ENCODE measurements around the gene BEAN1. TPM values are rescaled to one million over a fixed set of nuclear protein-coding genes. Genes with fewer than 3 reads are reported as not detected.

BEAN1 gene
- total and polyA plus RNA-seq, 10 donors: 0.21 to 0.68 (median 0.42) TPM; not detected in 3

GRCh38 chr16:66529475-66529874, 102.4 kb downstream of the BEAN1 start:
- intact Hi-C loops (cut with DNase I; ENCODE audit: low total_unique reads): no loop called here
- H3K4me3 ChIP-seq: no peak overlapping the region
- peaks cover 0 to 82% (median 29%) of the 10 kb centered on the region in 6 donors for H3K36me3 ChIP-seq
- H3K27ac ChIP-seq: no peak overlapping the region
- peaks cover 14 to 62% (median 23%) of the 10 kb centered on the region in 6 donors for H3K4me1 ChIP-seq
- H3K27me3 ChIP-seq (replicated peaks in 1 of 7): no peaks in the 10 kb centered on the region
- no peaks in the 10 kb centered on the region for H3K9me3 ChIP-seq
- TF ChIP-seq POLR2A (IDR thresholded peaks at IDR 0.05): no peak
- TF ChIP-seq, protein P1, sequence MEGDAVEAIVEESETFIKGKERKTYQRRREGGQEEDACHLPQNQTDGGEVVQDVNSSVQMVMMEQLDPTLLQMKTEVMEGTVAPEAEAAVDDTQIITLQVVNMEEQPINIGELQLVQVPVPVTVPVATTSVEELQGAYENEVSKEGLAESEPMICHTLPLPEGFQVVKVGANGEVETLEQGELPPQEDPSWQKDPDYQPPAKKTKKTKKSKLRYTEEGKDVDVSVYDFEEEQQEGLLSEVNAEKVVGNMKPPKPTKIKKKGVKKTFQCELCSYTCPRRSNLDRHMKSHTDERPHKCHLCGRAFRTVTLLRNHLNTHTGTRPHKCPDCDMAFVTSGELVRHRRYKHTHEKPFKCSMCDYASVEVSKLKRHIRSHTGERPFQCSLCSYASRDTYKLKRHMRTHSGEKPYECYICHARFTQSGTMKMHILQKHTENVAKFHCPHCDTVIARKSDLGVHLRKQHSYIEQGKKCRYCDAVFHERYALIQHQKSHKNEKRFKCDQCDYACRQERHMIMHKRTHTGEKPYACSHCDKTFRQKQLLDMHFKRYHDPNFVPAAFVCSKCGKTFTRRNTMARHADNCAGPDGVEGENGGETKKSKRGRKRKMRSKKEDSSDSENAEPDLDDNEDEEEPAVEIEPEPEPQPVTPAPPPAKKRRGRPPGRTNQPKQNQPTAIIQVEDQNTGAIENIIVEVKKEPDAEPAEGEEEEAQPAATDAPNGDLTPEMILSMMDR (IDR thresholded peaks at IDR 0.05 in 8 of 11, conservative IDR thresholded peaks at IDR 0.05 in 3 of 11): no peak
- no peak for TF ChIP-seq POLR2AphosphoS5 (IDR thresholded peaks at IDR 0.05)
- WGBS, 5 donors: 81 to 96% (median 85%) methylated on average over 6 of the region's 6 CpGs
- DNase-seq: no peak

Other genes starting within 250 kb of the BEAN1 start
- 10 to 100 TPM; 33.2 to 62.7 (median 46.6) TPM for gene CDH5, start 60.6 kb upstream of the BEAN1 start, total RNA-seq
- 10 to 100 TPM in 1 of 3 donors, 1 to 10 TPM in 2; 6.7 to 12.6 (median 8.9) TPM for gene CDH5, start 60.6 kb upstream of the BEAN1 start, polyA plus RNA-seq
- 10 to 100 TPM; 21.3 to 56.6 (median 40.1) TPM for gene TK2, start 122.8 kb downstream of the BEAN1 start, total RNA-seq
- gene TK2, start 122.8 kb downstream of the BEAN1 start, polyA plus RNA-seq: 10 to 100 TPM in 1 of 3 donors, 1 to 10 TPM in 2; 8.3 to 19.8 (median 9.2) TPM
- 100 to 1,000 TPM in 3 of 7 donors, 10 to 100 TPM in 4; 65.5 to 132 (median 76.8) TPM for gene CKLF, start 125.3 kb downstream of the BEAN1 start, total RNA-seq
- 10 to 100 TPM; 61.9 to 76.2 (median 74.7) TPM for gene CKLF, start 125.3 kb downstream of the BEAN1 start, polyA plus RNA-seq
- 10 to 100 TPM in 4 of 7 donors, 1 to 10 TPM in 3; 1.4 to 19.0 (median 10.7) TPM for gene CMTM1, start 139.1 kb downstream of the BEAN1 start, total RNA-seq
- gene CMTM1, start 139.1 kb downstream of the BEAN1 start, polyA plus RNA-seq: 1 to 10 TPM in 1 of 3 donors, under 1 TPM in 2; 0.15 to 1.3 (median 0.33) TPM
- 10 to 100 TPM in 4 of 7 donors, 1 to 10 TPM in 3; 3.3 to 54.6 (median 12.1) TPM for gene CMTM2, start 152.2 kb downstream of the BEAN1 start, total RNA-seq
- gene CMTM2, start 152.2 kb downstream of the BEAN1 start, polyA plus RNA-seq: 1 to 10 TPM in 2 of 3 donors, under 1 TPM in 1; 0.70 to 8.7 (median 5.8) TPM
- 10 to 100 TPM; 37.6 to 53.1 (median 41.9) TPM for gene CMTM3, start 177.4 kb downstream of the BEAN1 start, total RNA-seq
- 10 to 100 TPM; 16.2 to 25.0 (median 23.4) TPM for gene CMTM3, start 177.4 kb downstream of the BEAN1 start, polyA plus RNA-seq

All from spleen (tissue), 11 donors.